Retinal pigment epithelial cell (primary cell): ENCODE results near the gene OPCML.

Experiments used
- DNase-seq: peaks from one replicate; pipeline ENCODE4 v3.0.0-alpha.2; 2010; ENCODE audit warnings: low read depth
- H3K4me3 ChIP-seq: 2 replicates; pipeline ENCODE4 v1.5.1; 2011; ENCODE audit warnings: mild to moderate bottlenecking, low read length, control low read depth, moderate library complexity
- TF ChIP-seq, protein P1 (sequence below): conservative IDR thresholded peaks from 2 replicates; pipeline ENCODE4 v1.5.1; 2011; ENCODE audit warnings: low read depth, low read length, control low read depth, inconsistent platforms

OPCML gene

DNA sequence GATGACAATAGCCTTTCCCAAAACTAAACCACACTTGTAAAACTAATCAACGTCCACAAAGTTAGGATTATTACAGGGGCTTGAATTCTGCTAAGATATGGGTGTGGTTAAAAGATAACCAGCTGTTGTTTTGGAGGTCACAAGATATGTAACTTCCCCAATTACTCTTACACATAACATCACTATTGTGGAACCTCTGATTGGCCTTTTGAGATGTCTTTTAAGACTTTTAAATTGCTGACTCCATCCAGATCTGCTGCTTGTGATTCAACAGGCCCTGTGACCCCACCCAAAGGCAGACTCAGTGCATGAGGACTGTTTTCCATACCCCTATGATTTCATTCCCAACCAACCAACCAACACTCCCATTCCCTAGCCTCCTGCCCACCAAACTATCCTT lies 893.9 kb downstream of the OPCML start:
- TF ChIP-seq, protein P1, sequence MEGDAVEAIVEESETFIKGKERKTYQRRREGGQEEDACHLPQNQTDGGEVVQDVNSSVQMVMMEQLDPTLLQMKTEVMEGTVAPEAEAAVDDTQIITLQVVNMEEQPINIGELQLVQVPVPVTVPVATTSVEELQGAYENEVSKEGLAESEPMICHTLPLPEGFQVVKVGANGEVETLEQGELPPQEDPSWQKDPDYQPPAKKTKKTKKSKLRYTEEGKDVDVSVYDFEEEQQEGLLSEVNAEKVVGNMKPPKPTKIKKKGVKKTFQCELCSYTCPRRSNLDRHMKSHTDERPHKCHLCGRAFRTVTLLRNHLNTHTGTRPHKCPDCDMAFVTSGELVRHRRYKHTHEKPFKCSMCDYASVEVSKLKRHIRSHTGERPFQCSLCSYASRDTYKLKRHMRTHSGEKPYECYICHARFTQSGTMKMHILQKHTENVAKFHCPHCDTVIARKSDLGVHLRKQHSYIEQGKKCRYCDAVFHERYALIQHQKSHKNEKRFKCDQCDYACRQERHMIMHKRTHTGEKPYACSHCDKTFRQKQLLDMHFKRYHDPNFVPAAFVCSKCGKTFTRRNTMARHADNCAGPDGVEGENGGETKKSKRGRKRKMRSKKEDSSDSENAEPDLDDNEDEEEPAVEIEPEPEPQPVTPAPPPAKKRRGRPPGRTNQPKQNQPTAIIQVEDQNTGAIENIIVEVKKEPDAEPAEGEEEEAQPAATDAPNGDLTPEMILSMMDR = no peak
- no peak for DNase-seq
- no peak overlapping the region for H3K4me3 ChIP-seq

DNA sequence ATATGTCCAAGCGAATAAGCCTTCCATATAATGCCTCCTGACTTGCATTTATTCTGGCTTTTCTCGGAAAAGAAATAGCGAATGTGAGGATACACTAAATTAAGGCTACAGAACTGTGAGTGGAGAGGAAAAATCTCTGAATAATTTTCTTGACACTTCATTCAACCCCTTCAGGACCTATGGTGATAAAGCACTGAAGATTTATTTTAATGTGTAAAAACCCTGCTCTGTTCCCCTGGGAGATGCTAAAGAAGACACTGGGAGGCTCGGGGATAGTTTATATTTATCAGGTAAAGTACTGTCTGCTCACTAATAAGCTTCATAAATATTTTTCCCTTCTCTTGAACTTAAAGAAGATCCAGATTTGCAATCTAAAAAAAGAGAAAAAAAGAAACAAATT lies 895.8 kb downstream of the OPCML start:
- TF ChIP-seq, protein P1 = no peak
- DNase-seq = no peak
- H3K4me3 ChIP-seq = no peak overlapping the region

DNA sequence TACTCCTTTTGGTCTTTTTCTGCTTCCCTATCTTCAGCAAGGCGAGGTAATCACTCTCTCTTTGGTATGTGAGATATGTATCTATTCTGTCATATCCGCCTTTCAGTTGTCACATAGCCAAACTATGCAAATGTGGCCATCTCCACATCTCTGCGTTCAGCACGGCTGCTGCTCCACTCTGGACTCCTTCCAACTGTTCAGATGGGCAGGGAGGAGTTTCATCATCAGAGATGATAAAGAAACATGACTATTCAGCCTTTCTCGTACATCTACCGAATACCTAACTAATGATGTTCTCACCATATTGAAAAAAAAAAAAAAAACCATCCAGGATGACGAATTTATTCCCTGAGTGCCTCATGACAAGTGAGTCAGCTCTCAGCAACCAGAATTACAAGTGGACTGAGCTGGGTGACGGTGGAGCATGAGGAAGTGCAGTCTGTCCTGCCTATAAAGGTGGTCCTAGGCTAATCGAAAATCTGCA lies 899.6 kb downstream of the OPCML start:
- peak; percentile 93 for DNase-seq
- TF ChIP-seq, protein P1 = no peak
- H3K4me3 ChIP-seq = no peak overlapping the region

DNA sequence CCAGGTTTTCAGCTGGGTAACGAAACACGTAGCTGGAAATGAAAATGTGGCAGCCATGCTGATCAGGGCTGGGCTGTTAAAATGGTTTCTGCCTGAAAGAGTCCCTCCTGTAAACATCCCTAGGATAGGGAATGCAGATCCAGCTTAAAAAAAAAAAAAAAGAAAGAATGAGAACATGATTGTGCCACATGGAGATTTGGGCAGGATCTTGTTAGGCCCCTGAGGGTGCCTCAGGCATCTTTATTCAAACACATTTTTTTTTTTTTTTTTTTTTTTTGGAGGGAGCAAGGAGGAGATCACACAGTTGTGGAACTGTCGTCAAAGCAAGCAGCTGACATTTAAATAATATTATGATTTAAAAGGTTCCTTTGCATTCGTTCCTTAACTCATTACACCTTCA lies 900.3 kb downstream of the OPCML start:
- DNase-seq = no peak
- TF ChIP-seq, protein P1 = no peak
- no peak overlapping the region for H3K4me3 ChIP-seq

DNA sequence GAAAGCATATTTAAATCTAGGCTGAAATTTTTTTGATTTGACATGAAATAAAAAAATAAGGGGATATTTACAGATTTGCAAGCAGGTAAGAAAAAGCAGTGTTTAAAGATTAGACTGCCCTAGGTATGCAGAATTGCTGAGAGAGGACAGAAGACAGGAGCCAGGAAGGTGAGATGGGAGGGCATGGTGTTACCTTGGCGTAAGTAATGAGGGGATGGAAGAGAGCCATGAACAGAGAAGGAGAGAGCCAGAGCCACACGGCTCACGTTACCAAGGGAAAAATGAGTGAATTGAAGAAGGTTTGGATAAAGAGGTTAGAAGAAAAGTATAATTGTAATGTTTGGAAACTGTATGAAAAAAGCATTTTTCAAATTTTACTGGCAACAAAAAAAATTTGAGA lies 904.3 kb downstream of the OPCML start:
- no peak for DNase-seq
- no peak overlapping the region for H3K4me3 ChIP-seq
- TF ChIP-seq, protein P1 = no peak

DNA sequence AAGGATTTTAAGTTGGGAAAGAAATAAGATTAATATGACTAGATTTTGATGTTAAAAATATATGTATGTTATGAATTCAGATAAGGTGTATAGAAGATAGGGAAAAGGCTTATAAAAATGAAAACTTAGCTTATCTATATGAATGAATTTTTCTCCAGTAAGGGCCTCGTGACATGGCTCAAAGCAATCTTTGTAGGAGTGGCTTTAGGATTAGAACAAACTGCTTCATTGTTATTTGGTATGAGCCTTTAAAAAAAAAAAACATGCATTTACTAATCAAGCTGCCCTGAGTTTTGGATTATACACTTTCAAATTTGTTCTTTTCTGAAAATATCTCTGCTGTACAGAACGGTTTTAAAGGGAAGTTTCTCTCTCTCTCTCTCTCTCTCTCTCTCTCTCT lies 905.9 kb downstream of the OPCML start:
- TF ChIP-seq, protein P1 = no peak
- H3K4me3 ChIP-seq = no peak overlapping the region
- peak; percentile 60 for DNase-seq

DNA sequence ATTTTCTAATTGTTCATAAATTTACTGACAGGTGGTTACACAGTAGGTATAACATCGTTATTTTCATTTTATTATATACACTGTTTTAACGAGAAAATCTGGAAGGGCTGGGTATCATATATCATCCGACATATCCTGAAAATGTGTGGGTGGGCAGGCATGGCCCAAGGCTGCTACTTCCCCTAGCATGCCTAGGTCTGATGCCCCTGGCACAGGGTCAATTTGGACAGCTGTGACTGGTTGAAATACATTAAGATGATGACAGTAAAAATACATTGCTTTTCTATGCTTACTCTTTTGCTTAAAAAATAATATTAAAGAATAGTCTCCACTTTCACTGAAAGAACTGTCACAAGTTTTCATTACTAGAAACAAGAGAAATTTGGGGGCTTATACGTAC lies 908.8 kb downstream of the OPCML start:
- TF ChIP-seq, protein P1 = no peak
- DNase-seq = no peak
- H3K4me3 ChIP-seq = no peak overlapping the region
